Activated CD8-positive, alpha-beta T cell treated with anti-CD3 and anti-CD28 coated beads for 36 hours (primary cell): ENCODE data around the gene GPR161. TPM values are rescaled to one million over a fixed set of nuclear protein-coding genes. Genes with fewer than 3 reads are reported as not detected.

Source experiments
- ATAC-seq: fragments of 200-7000 bp; cut with Tn5 transposase; one replicate; pipeline ENCODE4 v1.10.0; 2021; ENCODE audit warnings: mild to moderate bottlenecking, moderate library complexity
- CTCF ChIA-PET: fragments of 350-600 bp; sonication (Branson Sonifier 250); formaldehyde crosslinking; loops from one replicate; lab custom pipeline; 2021; ENCODE audit warnings: antibody characterized with exemption; lab: Charles Lee
- POLR2A ChIA-PET: fragments of 350-600 bp; sonication (Branson Sonifier 250); formaldehyde crosslinking; loops from one replicate; lab custom pipeline; 2021; ENCODE audit warnings: antibody characterized with exemption; lab: Charles Lee
- DNase-seq: peaks from one replicate; pipeline ENCODE4 v3.0.0-alpha.2; 2020
- H3K27ac Mint-ChIP-seq: one replicate; pipeline ENCODE4 v1.8.0; 2021; ENCODE audit warnings: mild to moderate bottlenecking, mixed read lengths
- H3K27me3 Mint-ChIP-seq: one replicate; pipeline ENCODE4 v1.8.0; 2021; ENCODE audit warnings: mixed read lengths
- H3K36me3 Mint-ChIP-seq: one replicate; pipeline ENCODE4 v1.8.0; 2021; ENCODE audit warnings: low read depth, mixed read lengths
- H3K4me1 Mint-ChIP-seq: one replicate; pipeline ENCODE4 v1.8.0; 2021; ENCODE audit warnings: low read depth, mixed read lengths
- H3K4me3 Mint-ChIP-seq: one replicate; pipeline ENCODE4 v1.8.0; 2021; ENCODE audit warnings: mild to moderate bottlenecking, moderate library complexity, mixed read lengths
- H3K9me3 Mint-ChIP-seq: one replicate; pipeline ENCODE4 v1.8.0; 2021; ENCODE audit warnings: mixed read lengths
- CTCF ChIP-seq: fragments of 200-600 bp; IDR thresholded peaks from one replicate; pipeline ENCODE4 v1.8.0; 2022; ENCODE audit warnings: antibody characterized with exemption, mild to moderate bottlenecking
- intact Hi-C: fragments of 100-400 bp; cut with micrococcal nuclease; formaldehyde crosslinking; loops from one replicate; pipeline ENCODE4 v1.10.0; 2022
- total RNA-seq, 2 experiments: library from RNA; stranded (reverse); gene quantifications; one replicate each; pipeline ENCODE4 v1.2.3, GENCODE V29; 2021

Gene GPR161
- total RNA-seq, 2 experiments from 2014 or later, result 0.16 to 0.20 TPM

DNA sequence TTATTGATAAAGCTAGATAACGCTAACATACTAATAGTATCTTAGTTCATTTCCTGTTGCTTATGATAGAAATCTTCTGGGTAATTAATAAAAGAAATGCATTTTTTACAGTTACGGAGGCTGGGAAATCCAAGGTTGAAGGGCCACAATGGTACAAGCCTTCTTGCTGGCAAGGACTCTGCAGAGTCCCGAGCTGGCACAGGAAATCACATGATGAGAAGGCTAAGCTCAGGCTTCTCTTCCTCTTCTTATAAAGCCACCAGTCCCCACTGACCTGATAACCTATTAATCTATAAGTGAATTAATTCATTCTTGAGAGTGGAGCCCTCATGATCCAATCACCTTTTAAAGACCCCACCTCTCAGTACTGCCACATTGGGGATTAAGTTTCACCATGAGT is 82.6 kb downstream of the GPR161 start:
- peaks cover 8% of the 10 kb centered on the region for H3K36me3 Mint-ChIP-seq
- CTCF ChIA-PET, result interaction anchor here (2.3 kb wide), 1 partner anchor 28 kb away, joined by 11 read pairs; no protein-coding TSS in a partner anchor

DNA sequence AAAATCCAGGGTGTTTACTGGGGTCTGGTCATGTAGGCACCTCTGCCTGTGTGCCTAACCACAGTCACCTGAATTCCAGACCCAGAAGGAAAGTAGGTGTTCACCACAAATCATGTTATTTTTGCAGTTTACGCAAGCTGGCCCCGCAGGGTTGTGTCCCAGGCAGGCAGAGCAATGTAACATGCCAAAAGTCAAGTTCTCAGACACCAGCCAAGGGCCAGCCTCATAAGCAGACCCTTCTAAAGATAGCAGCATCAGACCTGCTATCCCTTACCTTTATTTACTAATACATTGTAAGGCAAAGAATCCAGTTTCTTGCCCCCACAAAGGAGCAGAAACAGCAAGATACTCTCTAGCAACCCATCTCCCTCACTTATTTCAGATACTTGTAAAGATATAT is 83.0 kb downstream of the GPR161 start:
- Mint-ChIP-seq H3K4me3 (no peak overlapping the region), H3K9me3 (peaks cover 3% of the 10 kb centered on the region), H3K27me3 (no peaks in the 10 kb centered on the region), H3K36me3 (peaks cover 10% of the 10 kb centered on the region), H3K27ac (no peak overlapping the region), H3K4me1 (no peaks in the 10 kb centered on the region)
- TF ChIP-seq CTCF, result no peak
- ChIA-PET POLR2A (no interaction called here), CTCF (interaction anchor here (2.3 kb wide), 1 partner anchor 29 kb away, joined by 11 read pairs; no protein-coding TSS in a partner anchor)
- no peak for DNase-seq
- intact Hi-C loops, result no loop called here
- ATAC-seq, result no peak

More for the DNA sequence above, 82.6 kb downstream of the GPR161 start:
- intact Hi-C loops, result no loop called here
- POLR2A ChIA-PET, result no interaction called here
- no peaks in the 10 kb centered on the region for H3K27me3 Mint-ChIP-seq
- H3K9me3 Mint-ChIP-seq, result peaks cover 3% of the 10 kb centered on the region
- H3K4me3 Mint-ChIP-seq, result no peak overlapping the region
- H3K4me1 Mint-ChIP-seq, result no peaks in the 10 kb centered on the region
- ATAC-seq (no peak), DNase-seq (no peak)
- H3K27ac Mint-ChIP-seq, result no peak overlapping the region
- no peak for TF ChIP-seq CTCF

DNA sequence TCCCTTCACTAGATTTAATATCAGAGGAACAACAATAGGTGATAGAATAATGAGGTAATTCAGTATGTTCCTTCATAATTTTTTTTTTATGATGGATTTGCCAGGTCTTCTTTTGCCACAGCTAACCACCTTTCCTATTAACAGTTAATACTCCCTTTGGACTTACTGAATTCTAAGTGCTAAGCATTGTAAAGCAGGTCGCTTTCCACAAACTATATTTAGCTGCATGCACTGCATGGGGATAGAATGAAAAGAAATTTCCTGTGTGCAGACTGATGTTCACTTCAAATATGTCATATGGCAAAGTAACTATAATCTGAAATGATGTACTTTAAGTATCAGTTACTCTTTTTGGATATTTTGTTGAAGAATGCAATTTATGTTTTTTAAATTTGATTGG is 85.8 kb downstream of the GPR161 start:
- H3K36me3 Mint-ChIP-seq, result peaks cover 8% of the 10 kb centered on the region
- peaks cover 2% of the 10 kb centered on the region for H3K9me3 Mint-ChIP-seq
- DNase-seq (no peak), ATAC-seq (no peak)
- no peak overlapping the region for H3K4me3 Mint-ChIP-seq
- ChIA-PET CTCF (interaction anchor here (1.6 to 1.9 kb wide), 2 partner anchors 9 to 32 kb away, joined by 5 to 7 read pairs; no protein-coding TSS in a partner anchor), POLR2A (interaction anchor here (1.0 kb wide), 1 partner anchor 9 kb away, joined by 3 read pairs; no protein-coding TSS in a partner anchor)
- H3K4me1 Mint-ChIP-seq, result no peaks in the 10 kb centered on the region
- no peak for TF ChIP-seq CTCF
- intact Hi-C loops, result no loop called here
- H3K27ac Mint-ChIP-seq, result no peak overlapping the region
- H3K27me3 Mint-ChIP-seq, result no peaks in the 10 kb centered on the region

DNA sequence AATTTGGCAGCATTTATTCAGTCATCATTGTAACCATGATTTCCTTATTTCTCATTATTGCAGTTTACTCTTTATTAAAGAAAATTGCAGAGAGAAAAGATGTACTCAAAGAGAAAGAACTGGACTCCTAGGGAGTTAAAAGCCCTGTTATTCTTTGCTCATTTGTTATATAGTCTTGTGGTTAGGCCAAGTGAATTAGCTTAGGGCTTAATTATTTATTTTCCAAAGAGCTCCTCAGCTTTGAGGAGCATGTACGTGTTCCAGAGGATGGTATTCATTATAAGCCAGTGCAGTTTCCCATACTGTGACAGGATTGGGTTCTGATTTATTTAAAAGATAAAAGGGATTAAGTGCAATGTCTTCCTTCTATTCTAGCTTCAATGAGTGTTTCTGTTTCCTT is 86.4 kb downstream of the GPR161 start:
- POLR2A ChIA-PET, result interaction anchor here (0.7 to 1.0 kb wide), 2 partner anchors 10 to 99 kb away, joined by 3 read pairs; no protein-coding TSS in a partner anchor
- no peak for ATAC-seq
- intact Hi-C loops, result no loop called here

More for the DNA sequence above, 86.4 kb downstream of the GPR161 start:
- no peak for TF ChIP-seq CTCF
- Mint-ChIP-seq H3K36me3 (peaks cover 6% of the 10 kb centered on the region), H3K4me3 (no peak overlapping the region), H3K9me3 (no peaks in the 10 kb centered on the region), H3K4me1 (no peaks in the 10 kb centered on the region), H3K27ac (no peak overlapping the region), H3K27me3 (no peaks in the 10 kb centered on the region)
- DNase-seq, result no peak
- CTCF ChIA-PET, result interaction anchor here (1.6 to 1.9 kb wide), 2 partner anchors 9 to 32 kb away, joined by 5 to 7 read pairs; no protein-coding TSS in a partner anchor
